Neural progenitor cell (in vitro differentiated cells): ENCODE data around the gene SMAD6.

Experiments used
- EZH2 ChIP-seq: fragments of 200-600 bp; sonication (generic); IDR thresholded peaks from 2 replicates; pipeline ENCODE4 v1.6.1; 2017; ENCODE audit warnings: antibody characterized with exemption, mild to moderate bottlenecking, moderate library complexity
- EZH2phosphoT487 ChIP-seq: fragments of 200-600 bp; sonication (generic); IDR thresholded peaks from 2 replicates; pipeline ENCODE4 v1.6.1; 2017; ENCODE audit warnings: antibody characterized with exemption
- TF ChIP-seq, protein P1 (sequence below): fragments of 200-600 bp; sonication (generic); IDR thresholded peaks from 2 replicates; pipeline ENCODE4 v1.5.1; 2017; ENCODE audit warnings: antibody characterized with exemption, mild to moderate bottlenecking

DNA sequence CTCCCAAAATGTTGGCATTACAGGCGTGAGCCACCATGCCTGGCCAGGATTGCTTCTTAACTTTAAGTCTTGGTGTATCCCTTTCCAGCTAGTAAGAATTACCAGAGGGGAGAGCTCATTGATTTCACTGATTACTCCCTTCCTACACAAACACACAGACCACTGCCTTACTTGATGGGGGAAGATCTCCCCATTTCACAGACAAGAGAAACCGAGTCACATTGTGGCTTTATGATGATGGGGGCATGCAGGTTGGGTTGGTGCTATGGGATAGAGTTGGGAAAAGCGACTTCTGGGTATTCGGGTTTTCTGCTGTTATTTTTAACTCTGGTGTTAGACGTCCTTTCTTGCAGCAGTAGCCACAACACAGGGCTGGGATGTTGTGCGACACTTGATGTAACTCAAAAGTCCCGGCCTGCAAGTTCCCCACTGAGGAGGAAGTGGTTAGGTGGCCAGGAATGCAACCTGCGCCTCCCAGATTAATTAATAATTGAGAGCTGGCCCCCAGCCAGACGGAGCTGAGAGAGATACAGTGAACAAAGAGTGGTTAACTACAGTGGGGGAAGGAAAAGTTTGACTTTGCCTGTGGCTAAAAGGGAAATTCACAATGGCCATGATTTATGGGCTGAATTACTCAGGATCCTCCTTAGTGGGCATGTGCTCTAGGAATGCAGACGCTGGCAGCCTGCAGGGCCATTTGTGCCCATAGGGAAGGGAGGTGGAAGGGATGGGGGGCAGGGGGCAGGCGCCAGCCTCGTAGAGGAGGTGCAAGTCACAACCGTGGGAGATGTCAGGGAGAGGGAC, 63.6 kb downstream of the SMAD6 start:
- TF ChIP-seq, protein P1, sequence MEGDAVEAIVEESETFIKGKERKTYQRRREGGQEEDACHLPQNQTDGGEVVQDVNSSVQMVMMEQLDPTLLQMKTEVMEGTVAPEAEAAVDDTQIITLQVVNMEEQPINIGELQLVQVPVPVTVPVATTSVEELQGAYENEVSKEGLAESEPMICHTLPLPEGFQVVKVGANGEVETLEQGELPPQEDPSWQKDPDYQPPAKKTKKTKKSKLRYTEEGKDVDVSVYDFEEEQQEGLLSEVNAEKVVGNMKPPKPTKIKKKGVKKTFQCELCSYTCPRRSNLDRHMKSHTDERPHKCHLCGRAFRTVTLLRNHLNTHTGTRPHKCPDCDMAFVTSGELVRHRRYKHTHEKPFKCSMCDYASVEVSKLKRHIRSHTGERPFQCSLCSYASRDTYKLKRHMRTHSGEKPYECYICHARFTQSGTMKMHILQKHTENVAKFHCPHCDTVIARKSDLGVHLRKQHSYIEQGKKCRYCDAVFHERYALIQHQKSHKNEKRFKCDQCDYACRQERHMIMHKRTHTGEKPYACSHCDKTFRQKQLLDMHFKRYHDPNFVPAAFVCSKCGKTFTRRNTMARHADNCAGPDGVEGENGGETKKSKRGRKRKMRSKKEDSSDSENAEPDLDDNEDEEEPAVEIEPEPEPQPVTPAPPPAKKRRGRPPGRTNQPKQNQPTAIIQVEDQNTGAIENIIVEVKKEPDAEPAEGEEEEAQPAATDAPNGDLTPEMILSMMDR, result no peak
- TF ChIP-seq EZH2, result no peak
- no peak for TF ChIP-seq EZH2phosphoT487
